ENCODE data around the gene STX2. TPM values are rescaled to one million over a fixed set of nuclear protein-coding genes. Genes with fewer than 3 reads are reported as not detected.
"Not testable (repeated sequence)": the region's sequence is repeated elsewhere in the genome, so short reads cannot be mapped to it uniquely, and the experiment has no call there.

Gene STX2
- total RNA-seq, 1 donor from 2014 or later, result 36.3 TPM

GRCh38 chr12:130870442-130871285 lies 31.6 kb upstream of the STX2 start:
- DNase-seq (ENCODE audit: low read depth, low spot score), result no peak

GRCh38 chr12:130868412-130868811 lies 29.4 kb upstream of the STX2 start:
- DNase-seq (ENCODE audit: low read depth, low spot score), result no peak

- no peak for DNase-seq (ENCODE audit: low read depth, low spot score)
Observed at GRCh38 chr12:130863298-130863697, 24.2 kb upstream of the STX2 start.

GRCh38 chr12:130862771-130863170 lies 23.7 kb upstream of the STX2 start:
- DNase-seq (ENCODE audit: low read depth, low spot score), result not testable (repeated sequence)

GRCh38 chr12:130862161-130862560 lies 23.1 kb upstream of the STX2 start:
- no peak for DNase-seq (ENCODE audit: low read depth, low spot score)

- no peak for DNase-seq (ENCODE audit: low read depth, low spot score)
Observed at GRCh38 chr12:130860311-130860710, 21.3 kb upstream of the STX2 start.

- no peak for DNase-seq (ENCODE audit: low read depth, low spot score)
Observed at GRCh38 chr12:130859161-130859560, 20.1 kb upstream of the STX2 start.

- no peak for DNase-seq (ENCODE audit: low read depth, low spot score)
Observed at GRCh38 chr12:130858084-130858483, 19.0 kb upstream of the STX2 start.

- DNase-seq (ENCODE audit: low read depth, low spot score), result no peak
Observed at GRCh38 chr12:130856088-130856487, 17.0 kb upstream of the STX2 start.

GRCh38 chr12:130850418-130851021 lies 11.5 kb upstream of the STX2 start:
- DNase-seq (ENCODE audit: low read depth, low spot score), result no peak

GRCh38 chr12:130849561-130850417 lies 10.7 kb upstream of the STX2 start:
- DNase-seq (ENCODE audit: low read depth, low spot score), result no peak

GRCh38 chr12:130848785-130849305 lies 9.8 kb upstream of the STX2 start:
- DNase-seq (ENCODE audit: low read depth, low spot score), result not testable (repeated sequence)

GRCh38 chr12:130848105-130848504 lies 9.1 kb upstream of the STX2 start:
- DNase-seq (ENCODE audit: low read depth, low spot score), result not testable (repeated sequence)

GRCh38 chr12:130847112-130847511 lies 8.1 kb upstream of the STX2 start:
- DNase-seq (ENCODE audit: low read depth, low spot score), result no peak

- DNase-seq (ENCODE audit: low read depth, low spot score), result no peak
Observed at GRCh38 chr12:130846369-130846768, 7.3 kb upstream of the STX2 start.

- DNase-seq (ENCODE audit: low read depth, low spot score), result no peak
Observed at GRCh38 chr12:130839770-130840404, 837 bp upstream of the STX2 start.

GRCh38 chr12:130838284-130838950 lies 633 bp downstream of the STX2 start:
- DNase-seq (ENCODE audit: low read depth, low spot score), result no peak

- no peak for DNase-seq (ENCODE audit: low read depth, low spot score)
Observed at GRCh38 chr12:130835436-130835835, 3.6 kb downstream of the STX2 start.

- DNase-seq (ENCODE audit: low read depth, low spot score), result no peak
Observed at GRCh38 chr12:130835011-130835410, 4.0 kb downstream of the STX2 start.

GRCh38 chr12:130832561-130833209 lies 6.4 kb downstream of the STX2 start:
- no peak for DNase-seq (ENCODE audit: low read depth, low spot score)
